ENCODE measurements around the gene ZER1.
A peak's percentile ranks its signal among the peaks of the same experiment; 100 is the strongest.
"Not testable (repeated sequence)": the region's sequence is repeated elsewhere in the genome, so short reads cannot be mapped to it uniquely, and the experiment has no call there.

The ZER1 gene

GRCh38 chr9:128713941-128714573 is 57.7 kb downstream of the ZER1 start:
- DNase-seq, result no peak

GRCh38 chr9:128713411-128713780 is 58.3 kb downstream of the ZER1 start:
- DNase-seq, result no peak

- DNase-seq, result no peak
These were observed 59.0 kb downstream of the ZER1 start for GRCh38 chr9:128712451-128713410.

- no peak for DNase-seq
These were observed 64.3 kb downstream of the ZER1 start for GRCh38 chr9:128707446-128707845.

GRCh38 chr9:128706671-128707381 is 64.9 kb downstream of the ZER1 start:
- no peak for DNase-seq

GRCh38 chr9:128706045-128706444 is 65.7 kb downstream of the ZER1 start:
- DNase-seq, result no peak

- no peak for DNase-seq
These were observed 66.4 kb downstream of the ZER1 start for GRCh38 chr9:128705051-128705965.

GRCh38 chr9:128704356-128704670 is 67.4 kb downstream of the ZER1 start:
- no peak for DNase-seq

GRCh38 chr9:128703616-128704355 is 67.9 kb downstream of the ZER1 start:
- DNase-seq, result no peak

- no peak for DNase-seq
These were observed 68.6 kb downstream of the ZER1 start for GRCh38 chr9:128702949-128703615.

GRCh38 chr9:128702445-128702948 is 69.2 kb downstream of the ZER1 start, which contains the start of gene PKN3:
Gene PKN3, plus strand, starts transcription at chr9:128702503. Its CDS starts 413 bp downstream, at chr9:128702916.
- peak; percentile 65 to 84 for DNase-seq

GRCh38 chr9:128701227-128701854 is 70.4 kb downstream of the ZER1 start:
- no peak for DNase-seq

GRCh38 chr9:128699096-128699795 is 72.5 kb downstream of the ZER1 start:
- not testable (repeated sequence) for DNase-seq

GRCh38 chr9:128696923-128697707 is 74.6 kb downstream of the ZER1 start:
- DNase-seq, result no peak

GRCh38 chr9:128694344-128694743 is 77.4 kb downstream of the ZER1 start:
- no peak for DNase-seq

GRCh38 chr9:128693738-128694137 is 78.0 kb downstream of the ZER1 start:
- DNase-seq, result not testable (repeated sequence)

- DNase-seq, result no peak
These were observed 81.1 kb downstream of the ZER1 start for GRCh38 chr9:128690684-128691034.

GRCh38 chr9:128689820-128690683 is 81.7 kb downstream of the ZER1 start:
- peak; percentile 28 to 48 for DNase-seq

Measured in SHP77 (cell line).